Non-pigmented ciliary epithelial cell (primary cell): ENCODE data around the gene HYAL2.
"Not testable (repeated sequence)": the region's sequence is repeated elsewhere in the genome, so short reads cannot be mapped to it uniquely, and the experiment has no call there.

Source experiments
- DNase-seq: peaks from one replicate; pipeline ENCODE4 v3.0.0-alpha.2; 2010; ENCODE audit warnings: low read depth

HYAL2 gene

GRCh38 chr3:50292159-50293078, 30.1 kb downstream of the HYAL2 start, which contains the start of gene IFRD2:
Gene IFRD2, minus strand, starts transcription at chr3:50292429. Its CDS starts 155 bp downstream, at chr3:50292274.
- DNase-seq: peak; percentile 84

GRCh38 chr3:50290161-50290641, 32.3 kb downstream of the HYAL2 start:
- no peak for DNase-seq

- no peak for DNase-seq
Measured at GRCh38 chr3:50289130-50289529, 33.4 kb downstream of the HYAL2 start.

GRCh38 chr3:50288387-50289007, 34.0 kb downstream of the HYAL2 start:
- no peak for DNase-seq

- DNase-seq: no peak
Measured at GRCh38 chr3:50287262-50287661, 35.3 kb downstream of the HYAL2 start.

GRCh38 chr3:50286322-50287227, 36.0 kb downstream of the HYAL2 start:
- DNase-seq: no peak

GRCh38 chr3:50284121-50284520, 38.4 kb downstream of the HYAL2 start:
- DNase-seq: not testable (repeated sequence)

- no peak for DNase-seq
Measured at GRCh38 chr3:50279255-50280016, 43.1 kb downstream of the HYAL2 start.

GRCh38 chr3:50278880-50279224, 43.7 kb downstream of the HYAL2 start, which contains the start of gene LSMEM2:
Gene LSMEM2, plus strand, starts transcription at chr3:50279087. Its CDS starts 27 bp downstream, at chr3:50279114.
- no peak for DNase-seq

GRCh38 chr3:50278123-50278879, 44.2 kb downstream of the HYAL2 start:
- DNase-seq: no peak

GRCh38 chr3:50276762-50277101, 45.8 kb downstream of the HYAL2 start:
- DNase-seq: no peak

- DNase-seq: no peak
Measured at GRCh38 chr3:50275996-50276761, 46.4 kb downstream of the HYAL2 start.

- DNase-seq: no peak
Measured at GRCh38 chr3:50275141-50275995, 47.2 kb downstream of the HYAL2 start.

- no peak for DNase-seq
Measured at GRCh38 chr3:50274371-50275104, 48.0 kb downstream of the HYAL2 start.

GRCh38 chr3:50273689-50274065, 48.9 kb downstream of the HYAL2 start:
- no peak for DNase-seq

GRCh38 chr3:50272911-50273688, 49.4 kb downstream of the HYAL2 start:
- no peak for DNase-seq

GRCh38 chr3:50272538-50272910, 50.0 kb downstream of the HYAL2 start:
- not testable (repeated sequence) for DNase-seq
